ENCODE results near the gene TTR. TPM values are rescaled to one million over a fixed set of nuclear protein-coding genes. Genes with fewer than 3 reads are reported as not detected.

The TTR gene
- total and polyA plus RNA-seq, 2 of the 13 experiments (the other 11 are each of a cell fraction or from before 2014, with no cell fraction given) = 91.3 to 496 TPM

- no peak for TF ChIP-seq ZNF597 (CRISPR knock-in tag; IDR thresholded peaks at IDR 0.05)
- no peak for TF ChIP-seq ZNF83 (CRISPR knock-in tag; IDR thresholded peaks at IDR 0.05; ENCODE audit: borderline replicate concordance)
- no peak for TF ChIP-seq RFX1 (IDR thresholded peaks at IDR 0.05)
- no peak for TF ChIP-seq TFAP4 (IDR thresholded peaks at IDR 0.05; ENCODE audit: borderline replicate concordance, low read depth)
- no peak for TF ChIP-seq ZNF274 (CRISPR knock-in tag; IDR thresholded peaks at IDR 0.05)
- TF ChIP-seq ZFP62 (CRISPR knock-in tag; IDR thresholded peaks at IDR 0.05) = no peak
- TF ChIP-seq ETV5 (CRISPR knock-in tag; IDR thresholded peaks at IDR 0.05; ENCODE audit: borderline replicate concordance) = no peak
- no peak for TF ChIP-seq MLXIP (CRISPR knock-in tag; IDR thresholded peaks at IDR 0.05; ENCODE audit: borderline replicate concordance)
- TF ChIP-seq KLF16 (CRISPR knock-in tag; IDR thresholded peaks at IDR 0.05) = no peak
Observed at GRCh38 chr18:31577195-31577594, 14.5 kb upstream of the TTR start (continued).

- ATAC-seq = no peak
- WGBS (ENCODE audit: low lambda C conversion rate) = 87% methylated on average over 4 of the region's 4 CpGs
- Histone ChIP-seq H4K20me1 (ENCODE audit: insufficient read depth, low read length) (no peaks in the 10 kb centered on the region), H3K9ac (ENCODE audit: insufficient read depth, low read depth, low read length) (no peak overlapping the region), H3K4me3 (replicated peaks in 1 of 3; ENCODE audit: insufficient read depth in 1 of 3, low read depth in 2 of 3, low read length in 3 of 3) (no peak overlapping the region), H3K4me2 (ENCODE audit: low read depth, low read length) (no peak overlapping the region), H2AFZ (ENCODE audit: low read length) (no peak overlapping the region), H3K4me1 (ENCODE audit: insufficient read depth, low read length) (peaks cover 70% of the 10 kb centered on the region), H3K9me3 (ENCODE audit: low read length) (no peaks in the 10 kb centered on the region), H3K27me3 (ENCODE audit: control insufficient read depth in 1 of 2, insufficient read depth in 2 of 2, low read length in 2 of 2) (no peaks in the 10 kb centered on the region), H3K36me3 (replicated peaks in 1 of 2; ENCODE audit: control insufficient read depth in 1 of 2, insufficient read depth in 2 of 2, low read length in 2 of 2) (no peaks in the 10 kb centered on the region), H3K79me2 (ENCODE audit: insufficient read depth, low read length) (no peaks in the 10 kb centered on the region), H3K27ac (ENCODE audit: extremely low read length, insufficient read depth, low read length) (no peak overlapping the region)
- BruUV-seq (replicated peaks) = no TSS peak
- DNase-seq (ENCODE audit: low spot score) = no peak
- CTCF ChIA-PET (ENCODE audit: low intra/inter-chr PET ratio, low total read pairs) = no interaction called here
- in situ Hi-C loops (cut with HindIII; ENCODE audit: extremely low pct_ligation_motif_present, low pct_unique_long_range_greater_than_20kb) (no loop called here), intact Hi-C loops (cut with micrococcal nuclease; ENCODE audit: unreplicated experiment) (no loop called here)
- POLR2A ChIA-PET = interaction anchor here (1.2 kb wide), 1 partner anchor 9 kb away, joined by 3 read pairs; no protein-coding TSS in a partner anchor
- FAIRE-seq = no peak
- no peak for TF ChIP-seq FOXO4 (CRISPR knock-in tag; conservative IDR thresholded peaks at IDR 0.05)
- TF ChIP-seq AGO2 (optimal IDR thresholded peaks at IDR 0.05; ENCODE audit: low read depth, low read length) = no peak
- no peak for TF ChIP-seq ZNF263 (CRISPR knock-in tag; IDR thresholded peaks at IDR 0.05)
- TF ChIP-seq FOXC1 (CRISPR knock-in tag; IDR thresholded peaks at IDR 0.05; ENCODE audit: borderline replicate concordance) = no peak
- TF ChIP-seq GABPA (IDR thresholded peaks at IDR 0.05; ENCODE audit: low read depth, low read length) = no peak
- no peak for TF ChIP-seq GABPA (CRISPR knock-in tag; IDR thresholded peaks at IDR 0.05; ENCODE audit: low read depth)
- no peak for TF ChIP-seq ARHGAP35 (CRISPR knock-in tag; IDR thresholded peaks at IDR 0.05; ENCODE audit: borderline replicate concordance)
- TF ChIP-seq AGO1 (IDR thresholded peaks at IDR 0.05; ENCODE audit: low read depth, low read length, poor library complexity, severe bottlenecking) = no peak
- TF ChIP-seq NFATC3 (CRISPR knock-in tag; IDR thresholded peaks at IDR 0.05) = no peak
- TF ChIP-seq ZNF430 (CRISPR knock-in tag; IDR thresholded peaks at IDR 0.05) = no peak
- TF ChIP-seq ZNF3 (CRISPR knock-in tag; IDR thresholded peaks at IDR 0.05) = no peak
Observed at GRCh38 chr18:31578126-31578525, 13.6 kb upstream of the TTR start.

All from HepG2 (cell line).